ENCODE measurements around the gene USP40.

The USP40 gene

GRCh38 chr2:233492078-233492477 lies 74.5 kb downstream of the USP40 start:
- FAIRE-seq: no peak

GRCh38 chr2:233491326-233491725 lies 75.3 kb downstream of the USP40 start:
- FAIRE-seq: no peak

DNA sequence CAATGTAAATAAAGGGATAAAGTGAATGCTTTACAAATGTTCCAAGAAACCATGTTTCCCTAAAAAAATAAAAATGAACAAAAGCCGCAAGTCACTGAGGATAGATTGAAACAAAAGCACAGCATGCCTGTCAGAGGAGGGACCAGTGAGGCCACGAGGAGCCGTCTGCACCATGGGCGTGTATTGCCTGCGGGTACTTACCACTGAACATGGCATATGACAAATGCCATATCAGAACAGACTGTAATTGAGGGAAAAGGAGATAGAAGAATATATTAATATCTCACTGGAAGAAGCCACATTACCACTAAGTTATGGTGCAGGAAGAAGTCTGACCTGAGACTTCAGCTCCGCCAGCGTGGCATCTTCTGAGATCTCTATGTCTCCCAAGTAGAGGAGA lies 75.8 kb downstream of the USP40 start:
- no peak for FAIRE-seq

DNA sequence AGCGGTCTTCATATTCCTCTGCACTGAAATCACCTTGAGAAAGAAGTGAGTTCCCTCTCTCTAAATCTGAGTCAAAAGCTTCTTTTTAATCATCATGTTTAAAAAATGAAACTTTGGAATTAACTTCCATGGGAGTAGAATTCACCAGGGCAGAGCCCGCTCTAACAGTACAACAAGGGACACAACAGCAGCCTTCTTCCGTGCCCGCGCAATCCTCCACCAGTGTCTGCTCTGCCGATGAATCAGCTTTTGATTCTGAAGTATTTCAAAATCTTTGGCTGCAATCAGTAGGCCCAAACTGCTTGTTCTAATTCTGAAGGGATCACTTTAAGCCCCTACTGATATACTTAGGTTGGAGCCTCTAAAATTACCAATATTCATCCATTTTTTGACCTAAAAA lies 76.9 kb downstream of the USP40 start:
- FAIRE-seq: no peak

DNA sequence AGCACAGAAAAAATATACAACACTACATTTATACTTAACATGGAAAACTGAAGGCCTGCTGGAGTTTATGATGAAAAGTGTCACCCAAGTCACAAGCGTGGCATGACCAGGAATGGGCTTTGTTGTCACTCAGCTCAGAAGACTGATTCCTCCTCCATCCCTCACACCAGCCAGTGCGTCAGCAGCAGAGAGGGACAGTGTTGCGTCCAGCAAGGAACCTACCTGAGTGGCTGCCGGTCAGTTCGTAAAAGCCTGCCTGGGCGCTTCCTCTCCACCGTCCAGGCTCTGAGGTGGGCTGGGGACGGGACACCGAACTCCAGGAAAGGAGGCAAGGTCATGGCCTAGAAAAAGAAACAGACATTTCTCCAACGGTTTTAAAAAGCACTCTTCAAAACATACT lies 77.4 kb downstream of the USP40 start:
- FAIRE-seq: no peak

- FAIRE-seq: no peak
Observed at GRCh38 chr2:233487748-233488345, 78.7 kb downstream of the USP40 start.

DNA sequence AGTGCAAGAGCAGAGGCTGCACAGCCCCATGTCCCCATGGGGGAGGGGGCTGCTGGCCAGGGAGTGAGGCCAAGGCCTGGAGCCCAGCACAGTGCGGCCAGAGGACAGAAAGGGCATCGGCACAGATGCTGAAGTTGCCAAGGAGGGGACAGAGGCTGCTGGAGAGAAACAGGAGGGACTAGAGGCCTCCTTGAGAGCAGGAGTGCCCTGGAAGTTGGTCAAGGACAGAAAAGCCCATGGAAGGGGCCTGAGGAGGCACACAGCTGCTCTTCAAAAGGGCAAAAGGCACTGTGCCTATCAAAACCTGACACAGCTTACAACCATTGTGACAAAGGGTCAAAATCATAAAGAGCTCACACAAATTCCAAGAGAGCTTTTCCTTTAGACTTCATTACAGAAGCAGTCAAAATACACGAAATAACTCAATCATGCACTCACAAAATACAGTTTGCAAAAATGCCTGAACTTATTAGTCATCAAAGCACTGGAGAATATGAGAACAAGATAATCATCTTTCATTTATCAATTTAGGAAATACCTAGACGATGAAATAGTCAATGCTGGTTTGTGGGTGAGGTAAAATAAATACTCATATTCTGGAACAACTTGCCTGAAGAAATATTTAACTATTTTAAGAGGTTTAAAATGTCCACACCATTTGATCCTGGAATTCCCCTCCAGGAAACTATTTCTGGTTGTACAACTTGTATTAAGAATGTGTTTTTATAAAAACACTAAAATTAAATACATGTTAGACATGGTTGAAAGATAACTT lies 79.6 kb downstream of the USP40 start:
- peak; percentile 84 for FAIRE-seq

DNA sequence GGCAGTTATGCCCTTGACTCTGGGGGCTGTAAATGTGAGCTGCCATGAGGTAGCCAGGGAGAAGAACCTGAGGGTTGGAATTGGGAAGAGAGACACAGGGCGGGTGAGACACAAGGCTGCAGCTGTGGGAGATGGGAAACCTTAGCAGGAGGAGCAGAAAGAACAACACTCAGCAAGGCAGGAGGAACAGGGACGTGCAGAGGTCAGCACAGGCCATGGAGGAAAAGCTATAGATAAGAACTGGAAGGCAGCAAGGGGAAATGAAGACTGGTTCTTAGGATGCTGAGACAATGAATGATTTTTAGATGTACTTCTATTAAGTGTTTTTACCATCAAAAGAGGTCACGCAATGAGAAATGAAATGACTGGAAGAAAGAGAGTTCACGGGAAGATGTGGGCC lies 80.2 kb downstream of the USP40 start:
- FAIRE-seq: no peak

GRCh38 chr2:233485726-233486125 lies 80.9 kb downstream of the USP40 start:
- no peak for FAIRE-seq

DNA sequence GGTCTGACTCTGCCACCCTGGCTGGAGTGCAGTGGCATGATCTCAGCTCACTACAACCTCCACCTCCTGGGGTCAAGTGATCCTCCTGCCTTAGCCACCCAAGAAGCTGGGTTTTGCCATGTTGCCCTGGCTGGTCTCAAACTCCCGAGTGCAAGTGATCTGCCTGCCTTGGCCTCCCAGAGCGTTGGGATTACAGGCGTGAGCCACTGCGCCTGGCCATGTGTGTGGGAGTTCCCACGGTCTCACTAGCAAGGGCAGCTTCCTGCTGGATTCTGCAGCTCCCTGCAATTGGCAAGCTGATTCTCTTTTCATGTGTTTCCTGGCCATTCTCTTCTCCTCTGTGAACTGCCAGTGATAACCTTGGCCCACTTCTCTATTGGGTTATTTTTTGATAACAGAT lies 84.0 kb downstream of the USP40 start:
- no peak for FAIRE-seq

DNA sequence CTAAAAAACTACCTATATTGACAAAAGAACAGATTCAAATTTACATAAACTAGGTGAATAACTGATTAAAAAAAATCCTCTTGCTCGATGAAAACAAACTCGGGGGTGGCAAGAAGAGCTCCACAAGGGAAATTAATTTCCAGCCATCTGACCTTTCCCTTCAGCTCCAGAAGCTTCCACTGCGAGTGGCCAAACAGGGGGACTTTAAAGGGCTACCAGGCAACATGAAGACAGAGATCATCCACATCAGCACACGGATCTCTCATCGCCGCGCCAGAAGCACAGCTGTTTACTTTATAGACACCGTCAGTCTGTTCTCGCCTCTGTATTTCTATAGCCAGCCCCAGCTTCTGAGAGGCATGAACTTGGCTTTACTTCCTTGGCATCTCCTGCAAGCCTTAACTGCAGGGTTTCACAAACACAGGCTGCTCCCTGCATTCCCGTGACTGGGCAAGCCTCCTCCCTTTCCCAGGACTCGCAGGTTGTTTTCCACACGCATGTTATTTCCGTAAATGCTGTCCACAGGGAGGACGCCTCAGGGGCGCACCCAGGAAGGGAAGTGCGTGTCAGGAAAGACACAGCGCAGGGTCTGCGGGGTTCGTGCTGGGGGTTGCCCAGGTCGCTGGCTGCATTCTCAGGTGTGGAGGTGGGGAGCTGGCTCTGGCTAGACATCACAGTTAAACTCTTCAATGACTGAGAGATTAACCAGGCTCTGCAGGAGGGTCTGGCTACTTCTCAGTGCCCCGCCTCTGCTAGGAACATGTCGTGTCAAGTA lies 85.0 kb downstream of the USP40 start:
- no peak for FAIRE-seq

DNA sequence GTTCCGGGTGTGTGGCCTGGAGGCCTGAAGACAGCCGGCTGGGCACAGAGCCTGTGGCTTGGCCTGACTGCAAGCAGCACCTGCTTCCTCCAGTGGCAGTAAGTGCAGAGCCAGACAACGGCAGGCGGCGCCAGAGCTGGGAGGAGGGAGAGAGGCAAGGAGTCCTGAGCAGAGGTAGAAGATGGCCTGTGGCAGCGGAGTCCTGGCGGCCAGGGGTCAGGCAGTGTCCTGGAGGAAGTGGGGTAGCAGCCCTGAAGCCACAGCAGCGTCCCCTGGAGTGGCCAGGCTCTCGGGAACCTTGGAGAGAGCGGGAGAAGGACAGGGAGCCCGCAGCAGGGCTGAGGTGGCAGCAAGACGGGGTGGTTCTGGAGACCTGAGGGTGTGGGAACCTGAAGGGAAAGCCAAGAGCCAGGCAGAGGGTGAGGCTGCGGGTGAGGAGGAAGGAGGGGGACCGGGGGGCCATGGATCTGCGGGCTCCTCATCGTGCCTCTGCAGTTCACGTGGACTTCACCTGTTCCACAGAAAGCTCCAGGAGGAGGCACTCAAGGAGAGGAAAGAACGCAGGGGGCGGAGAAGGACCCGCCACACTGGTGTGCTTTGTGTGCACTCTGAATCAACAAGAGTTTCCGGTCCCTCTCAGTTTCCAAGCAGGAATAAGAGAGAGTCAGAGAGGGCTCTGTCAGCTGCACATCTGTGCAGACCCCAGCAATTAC lies 85.9 kb downstream of the USP40 start:
- FAIRE-seq: no peak

- no peak for FAIRE-seq
Observed at GRCh38 chr2:233479616-233480489, 86.7 kb downstream of the USP40 start.

DNA sequence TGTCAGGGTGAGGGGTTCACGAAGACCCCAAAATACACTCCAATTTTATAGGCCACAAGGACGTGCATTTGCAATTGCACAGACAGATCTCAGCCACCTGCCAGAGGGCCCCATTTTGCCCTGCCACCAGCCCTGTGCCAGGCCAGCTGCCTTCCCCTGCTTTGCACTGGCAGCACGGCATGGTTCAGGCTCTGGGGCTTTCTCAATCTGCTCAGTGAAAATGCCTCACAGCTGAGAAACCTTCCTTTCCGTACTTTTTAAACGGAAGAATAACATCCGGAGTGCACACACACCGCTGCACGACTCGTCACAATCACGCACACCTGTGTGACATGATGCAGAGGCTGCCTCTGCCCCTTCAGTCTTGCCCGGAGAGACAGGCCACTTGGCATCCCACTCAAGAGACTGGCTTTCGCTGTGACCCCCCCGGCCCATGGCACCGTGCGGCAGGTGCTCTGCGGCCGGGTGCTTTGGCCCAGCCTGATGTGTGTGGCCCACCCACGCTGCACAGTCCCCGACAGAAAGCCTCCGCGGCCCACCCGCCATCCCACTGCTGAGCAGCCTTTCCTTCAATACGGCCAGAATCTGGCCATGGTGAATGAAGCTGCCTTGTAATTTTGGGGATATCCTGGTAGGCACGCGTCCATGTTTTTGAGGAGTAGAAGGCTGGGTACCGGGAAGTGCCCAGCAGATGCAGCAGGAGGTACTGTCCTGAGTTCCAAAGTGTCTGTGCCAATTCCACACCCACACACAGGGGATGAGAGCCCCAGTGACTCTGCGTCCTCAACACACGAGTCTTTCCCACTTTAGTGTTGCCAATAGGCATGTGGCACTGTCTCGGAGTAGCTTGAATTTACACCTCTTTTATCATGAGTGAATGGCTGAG lies 88.8 kb downstream of the USP40 start:
- no peak for FAIRE-seq

- FAIRE-seq: no peak
Observed at GRCh38 chr2:233476651-233477547, 89.7 kb downstream of the USP40 start.

- no peak for FAIRE-seq
Observed at GRCh38 chr2:233476063-233476410, 90.5 kb downstream of the USP40 start.

DNA sequence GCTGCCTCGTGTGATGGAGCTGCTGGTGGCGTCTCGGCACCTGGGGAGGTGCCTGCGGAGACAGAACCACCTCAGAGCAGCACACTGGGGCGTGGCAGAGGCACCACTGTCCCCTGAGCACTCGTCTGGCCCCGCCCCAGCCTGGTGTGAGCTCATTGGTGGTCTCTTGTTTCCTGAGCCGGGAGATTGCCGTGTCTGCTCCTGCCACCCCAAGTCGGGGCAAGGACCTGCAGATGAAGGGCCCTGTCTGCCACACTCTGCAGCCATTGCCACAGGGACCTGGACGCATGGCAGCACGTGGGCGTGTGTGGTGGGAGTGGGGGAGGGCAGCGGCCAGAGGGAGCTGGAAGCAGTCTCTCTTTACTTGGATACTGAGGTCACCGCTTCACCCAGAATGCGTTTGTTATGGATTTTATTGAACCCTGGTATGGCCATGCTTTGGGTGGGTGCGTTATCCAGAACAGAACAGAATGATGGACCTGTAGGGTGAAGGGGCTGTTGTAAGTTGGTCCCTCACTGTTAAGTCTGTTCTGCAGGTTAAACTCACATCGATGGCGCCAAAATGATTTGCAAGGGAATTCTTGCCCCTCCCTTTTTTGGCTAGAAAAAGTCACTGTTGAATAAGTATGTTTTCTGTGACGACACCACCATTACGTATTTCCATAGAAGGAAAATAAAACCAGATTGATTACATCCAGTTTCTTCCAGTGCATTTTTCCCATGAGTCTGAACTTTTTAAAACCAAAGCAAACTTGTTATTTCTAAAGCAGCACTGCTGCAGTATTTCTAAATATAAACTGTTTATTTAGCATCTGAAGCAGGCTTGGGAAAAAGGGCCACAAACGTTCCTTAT lies 92.0 kb downstream of the USP40 start:
- FAIRE-seq: no peak

DNA sequence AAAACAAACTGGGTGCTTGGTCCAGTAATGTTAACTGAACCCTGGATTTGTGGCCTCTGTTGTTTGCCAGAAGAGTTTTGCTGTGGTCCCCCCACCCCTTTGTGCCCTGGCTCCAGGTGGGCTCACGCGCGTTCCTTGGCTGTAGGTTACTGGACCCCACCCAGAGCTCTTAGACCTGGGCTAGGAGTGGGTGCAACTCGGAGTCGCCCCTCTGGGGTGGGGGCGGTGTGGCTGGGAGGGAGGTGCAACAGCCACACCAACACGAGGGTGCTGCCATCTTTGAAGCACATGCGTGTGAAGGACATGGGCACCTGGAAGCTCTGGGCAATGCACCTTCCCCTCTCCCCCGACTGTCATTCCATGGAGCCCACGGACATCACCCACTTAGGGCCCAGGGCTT lies 92.7 kb downstream of the USP40 start:
- no peak for FAIRE-seq

- no peak for FAIRE-seq
Observed at GRCh38 chr2:233473386-233473791, 93.2 kb downstream of the USP40 start.

Data from islet of Langerhans (tissue), 1 donor.